ENCODE data around the gene MYMK. TPM values are rescaled to one million over a fixed set of nuclear protein-coding genes. Genes with fewer than 3 reads are reported as not detected.
"Not testable (repeated sequence)": the region's sequence is repeated elsewhere in the genome, so short reads cannot be mapped to it uniquely, and the experiment has no call there.

MYMK gene
- total RNA-seq, 4 donors from 2014 or later = not detected

GRCh38 chr9:133566817-133567216 lies 42.1 kb upstream of the MYMK start:
- TF ChIP-seq POLR2A (IDR thresholded peaks at IDR 0.05) (no peak), CTCF (IDR thresholded peaks at IDR 0.05) (no peak)
- Histone ChIP-seq H3K27ac (no peak overlapping the region), H3K9me3 (no peaks in the 10 kb centered on the region), H3K4me3 (no peak overlapping the region), H3K4me1 (peaks cover 0 to 6% of the 10 kb centered on the region in 2 donors), H3K27me3 (no peaks in the 10 kb centered on the region), H3K36me3 (no peaks in the 10 kb centered on the region)
- no peak for DNase-seq
- intact Hi-C loops (cut with DNase I; ENCODE audit: low total_unique reads) = no loop called here

GRCh38 chr9:133566382-133566781 lies 41.6 kb upstream of the MYMK start:
- no peaks in the 10 kb centered on the region for H3K36me3 ChIP-seq
- TF ChIP-seq POLR2A (IDR thresholded peaks at IDR 0.05) (no peak), CTCF (IDR thresholded peaks at IDR 0.05) (no peak)
- H3K9me3 ChIP-seq = no peaks in the 10 kb centered on the region
- H3K27ac ChIP-seq = no peak overlapping the region
- no peaks in the 10 kb centered on the region for H3K27me3 ChIP-seq
- peaks cover 0 to 6% of the 10 kb centered on the region in 2 donors for H3K4me1 ChIP-seq
- H3K4me3 ChIP-seq = no peak overlapping the region
- DNase-seq = no peak
- intact Hi-C loops (cut with DNase I; ENCODE audit: low total_unique reads) = no loop called here

DNA sequence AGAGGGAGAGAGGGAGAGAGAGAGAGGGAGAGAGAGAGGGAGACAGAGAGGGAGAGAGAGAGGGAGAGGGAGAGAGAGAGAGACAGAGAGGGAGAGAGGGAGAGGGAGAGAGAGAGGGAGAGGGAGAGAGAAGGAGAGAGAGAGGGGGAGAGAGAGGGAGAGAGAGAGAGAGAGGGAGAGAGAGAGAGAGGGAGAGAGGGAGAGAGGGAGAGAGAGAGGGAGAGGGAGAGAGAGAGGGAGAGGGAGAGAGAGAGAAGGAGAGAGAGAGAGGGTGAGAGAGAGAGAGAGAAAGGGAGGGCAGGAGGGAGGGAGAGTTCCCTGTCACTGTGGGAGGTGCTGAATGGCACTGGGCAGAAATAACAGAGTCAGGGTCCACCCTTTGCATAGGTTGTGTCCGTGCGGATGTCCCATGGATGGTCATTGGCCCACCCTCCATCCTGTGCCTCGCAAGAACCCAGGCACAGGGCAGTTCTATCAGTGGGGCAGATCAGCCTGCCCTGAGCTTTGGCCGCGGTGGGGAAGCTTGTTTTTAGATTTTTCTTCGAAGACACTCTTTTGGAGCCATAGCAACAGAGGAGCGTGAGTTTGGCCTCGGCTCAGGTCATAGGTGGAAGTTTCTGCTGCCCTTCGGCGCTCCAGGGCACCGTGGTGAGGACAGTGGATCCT lies 39.8 kb upstream of the MYMK start:
- Histone ChIP-seq H3K27me3 (no peaks in the 10 kb centered on the region), H3K4me1 (peaks cover 0 to 6% of the 10 kb centered on the region in 2 donors), H3K9me3 (no peaks in the 10 kb centered on the region), H3K27ac (peak overlapping the region in 1 of 2 donors; percentile 55), H3K36me3 (no peaks in the 10 kb centered on the region), H3K4me3 (no peak overlapping the region)
- intact Hi-C loops (cut with DNase I; ENCODE audit: low total_unique reads) = no loop called here
- no peak for DNase-seq
- peak in 3 of 4 experiments; percentile 4 to 39 (median 19) for TF ChIP-seq CTCF (IDR thresholded peaks at IDR 0.05)
- TF ChIP-seq POLR2A (IDR thresholded peaks at IDR 0.05) = no peak

GRCh38 chr9:133563814-133564213 lies 39.1 kb upstream of the MYMK start:
- not testable (repeated sequence) for H3K27ac ChIP-seq

More at GRCh38 chr9:133563814-133564213, 39.1 kb upstream of the MYMK start:
- H3K27me3 ChIP-seq; H3K9me3 ChIP-seq; H3K4me3 ChIP-seq; intact Hi-C loops (cut with DNase I; ENCODE audit: low total_unique reads); H3K36me3 ChIP-seq; H3K4me1 ChIP-seq; DNase-seq: not testable (repeated sequence)
- peak in 1 of 4 experiments; percentile 32 for TF ChIP-seq CTCF (IDR thresholded peaks at IDR 0.05)

All from uterus (tissue), 4 donors.